Panc1 (cell line): Measurements from ENCODE around the gene ARHGEF37. TPM values are rescaled to one million over a fixed set of nuclear protein-coding genes. Genes with fewer than 3 reads are reported as not detected.

ENCODE experiments used
- ATAC-seq: fragments of 200-7000 bp; cut with Tn5 transposase; 2 replicates; pipeline ENCODE4 v1.9.1; 2020; ENCODE audit warnings: mild to moderate bottlenecking, moderate library complexity
- BruUV-seq: library from RNA; stranded (reverse); fragments of 400-500 nt; replicated peaks from 2 replicates; lab custom pipeline; 2021; lab: Mats Ljungman, UMichigan
- CTCF ChIA-PET: fragments of 300-600 bp; sonication (Branson Sonifier 250); formaldehyde crosslinking; loops from one replicate; lab custom pipeline; 2022; ENCODE audit warnings: antibody characterized with exemption; lab: Charles Lee
- POLR2A ChIA-PET: fragments of 300-600 bp; sonication (Branson Sonifier 250); formaldehyde crosslinking; loops from one replicate; lab custom pipeline; 2022; ENCODE audit warnings: antibody characterized with exemption; lab: Charles Lee
- DNase-seq: peaks from one replicate; pipeline ENCODE4 v3.0.0-alpha.2; 2010; ENCODE audit warnings: low read depth, low spot score
- H3K27ac ChIP-seq: 2 replicates; pipeline ENCODE4 v1.5.1; 2011; ENCODE audit warnings: mild to moderate bottlenecking, low read length, inconsistent platforms
- H3K27me3 ChIP-seq: fragments of 200-500 bp; sonication (Bioruptor generic); 2 replicates; pipeline ENCODE4 v1.6.0; 2014; ENCODE audit warnings: low read length, inconsistent platforms; ENCODE audit not compliant: control insufficient read depth, insufficient read depth
- H3K36me3 ChIP-seq: fragments of 200-500 bp; sonication (Bioruptor generic); 2 replicates; pipeline ENCODE4 v1.5.1; 2014; ENCODE audit warnings: inconsistent platforms, mild to moderate bottlenecking, low read length, moderate library complexity; ENCODE audit not compliant: control insufficient read depth, insufficient read depth
- H3K4me1 ChIP-seq: 2 replicates; pipeline ENCODE4 v1.5.1; 2011; ENCODE audit warnings: inconsistent platforms, mild to moderate bottlenecking, low read length, moderate library complexity; ENCODE audit not compliant: control insufficient read depth, insufficient read depth
- H3K4me3 ChIP-seq, 2 experiments: 2 replicates each; pipeline ENCODE4 v1.5.1; 2011 to 2012; ENCODE audit warnings: low read depth in 2 of 2, low read length in 2 of 2, mild to moderate bottlenecking in 2 of 2, inconsistent platforms in 1 of 2, moderate library complexity in 1 of 2
- H3K9me3 ChIP-seq: fragments of 200-500 bp; sonication (Bioruptor generic); 2 replicates; pipeline ENCODE4 v1.5.1; 2014; ENCODE audit warnings: low read depth, mild to moderate bottlenecking, inconsistent platforms, low read length, moderate library complexity; ENCODE audit not compliant: control insufficient read depth, insufficient read depth
- CTCF ChIP-seq: fragments of 450-650 bp; IDR thresholded peaks from 2 replicates; pipeline ENCODE4 v1.5.1; 2017; ENCODE audit warnings: mild to moderate bottlenecking
- POLR2AphosphoS5 ChIP-seq: IDR thresholded peaks from 2 replicates; pipeline ENCODE4 v1.6.1; 2012; ENCODE audit warnings: mild to moderate bottlenecking, low read depth, low read length, moderate library complexity
- REST ChIP-seq, 2 experiments: IDR thresholded peaks; 2 replicates each; pipeline ENCODE4 v1.6.1; 2011 to 2012; ENCODE audit warnings: low read depth in 2 of 2, control low read depth in 1 of 2, low read length in 1 of 2, mild to moderate bottlenecking in 1 of 2, moderate library complexity in 1 of 2; ENCODE audit not compliant: insufficient read depth in 1 of 2
- SIN3A ChIP-seq: IDR thresholded peaks from 2 replicates; pipeline ENCODE4 v1.6.1; 2012; ENCODE audit warnings: low read depth, mild to moderate bottlenecking, low read length, moderate library complexity, borderline replicate concordance; ENCODE audit not compliant: insufficient read depth
- TCF7L2 ChIP-seq: IDR thresholded peaks from 2 replicates; pipeline ENCODE4 v1.6.1; 2011; ENCODE audit warnings: mild to moderate bottlenecking, low read depth, low read length, inconsistent platforms
- in situ Hi-C: cut with HindIII; loops from 2 replicates; pipeline ENCODE4 v1.10.0; 2016; ENCODE audit warnings: low sequenced_read_pairs, low pct_unique_long_range_greater_than_20kb
- intact Hi-C: fragments of 100-400 bp; cut with micrococcal nuclease; formaldehyde crosslinking; loops from one replicate; pipeline ENCODE4 v1.10.0; 2022; ENCODE audit not compliant: unreplicated experiment
- total RNA-seq: library from RNA; stranded (reverse); gene quantifications from one replicate; pipeline ENCODE4 v1.2.1, GENCODE V29; 2021; ENCODE audit not compliant: unreplicated experiment

Gene ARHGEF37
- total RNA-seq, 1 experiment from 2014 or later, result 3.2 TPM

- intact Hi-C loops (no loop called here), in situ Hi-C loops (no loop called here)
- ATAC-seq (no peak), DNase-seq (no peak)
- Histone ChIP-seq H3K27me3 (no peaks in the 10 kb centered on the region), H3K4me1 (no peaks in the 10 kb centered on the region), H3K9me3 (no peaks in the 10 kb centered on the region), H3K4me3 (no peak overlapping the region), H3K36me3 (no peaks in the 10 kb centered on the region), H3K27ac (no peak overlapping the region)
- TF ChIP-seq CTCF (no peak), REST (IDR thresholded peaks at IDR 0.05; ENCODE audit: insufficient read depth in 1 of 2, low read depth in 2 of 2, low read length in 1 of 2) (no peak), POLR2AphosphoS5 (no peak), TCF7L2 (no peak), SIN3A (no peak)
- POLR2A ChIA-PET, result interaction anchor here (0.6 kb wide), 1 partner anchor 23 kb away, joined by 3 read pairs; no protein-coding TSS in a partner anchor
- CTCF ChIA-PET, result no interaction called here
- BruUV-seq, result no TSS peak
Measured at GRCh38 chr5:149651686-149652085, 70.4 kb downstream of the ARHGEF37 start.

GRCh38 chr5:149652697-149653096 lies 71.4 kb downstream of the ARHGEF37 start:
- no peaks in the 10 kb centered on the region for H3K9me3 ChIP-seq
- POLR2A ChIA-PET, result no interaction called here
- no TSS peak for BruUV-seq

More at GRCh38 chr5:149652697-149653096, 71.4 kb downstream of the ARHGEF37 start:
- TF ChIP-seq CTCF, result no peak
- no peak for TF ChIP-seq POLR2AphosphoS5
- TF ChIP-seq SIN3A, result no peak
- TF ChIP-seq REST (IDR thresholded peaks at IDR 0.05; ENCODE audit: insufficient read depth in 1 of 2, low read depth in 2 of 2, low read length in 1 of 2), result no peak
- TF ChIP-seq TCF7L2, result no peak
- Histone ChIP-seq H3K36me3 (no peaks in the 10 kb centered on the region), H3K27me3 (no peaks in the 10 kb centered on the region), H3K4me3 (no peak overlapping the region), H3K4me1 (no peaks in the 10 kb centered on the region), H3K27ac (no peak overlapping the region)
- CTCF ChIA-PET, result no interaction called here
- ATAC-seq (no peak), DNase-seq (no peak)
- in situ Hi-C loops, result no loop called here
- intact Hi-C loops, result no loop called here
